Measurements from ENCODE around the gene TOPAZ1. TPM values are rescaled to one million over a fixed set of nuclear protein-coding genes. Genes with fewer than 3 reads are reported as not detected.
A peak's percentile ranks its signal among the peaks of the same experiment; 100 is the strongest.

Gene TOPAZ1
- total RNA-seq, 4 donors from 2014 or later: 0.28 TPM; not detected in 3

GRCh38 chr3:44334326-44334725, 92.6 kb downstream of the TOPAZ1 start:
- TF ChIP-seq POLR2A (IDR thresholded peaks at IDR 0.05): no peak
- TF ChIP-seq, protein P1, sequence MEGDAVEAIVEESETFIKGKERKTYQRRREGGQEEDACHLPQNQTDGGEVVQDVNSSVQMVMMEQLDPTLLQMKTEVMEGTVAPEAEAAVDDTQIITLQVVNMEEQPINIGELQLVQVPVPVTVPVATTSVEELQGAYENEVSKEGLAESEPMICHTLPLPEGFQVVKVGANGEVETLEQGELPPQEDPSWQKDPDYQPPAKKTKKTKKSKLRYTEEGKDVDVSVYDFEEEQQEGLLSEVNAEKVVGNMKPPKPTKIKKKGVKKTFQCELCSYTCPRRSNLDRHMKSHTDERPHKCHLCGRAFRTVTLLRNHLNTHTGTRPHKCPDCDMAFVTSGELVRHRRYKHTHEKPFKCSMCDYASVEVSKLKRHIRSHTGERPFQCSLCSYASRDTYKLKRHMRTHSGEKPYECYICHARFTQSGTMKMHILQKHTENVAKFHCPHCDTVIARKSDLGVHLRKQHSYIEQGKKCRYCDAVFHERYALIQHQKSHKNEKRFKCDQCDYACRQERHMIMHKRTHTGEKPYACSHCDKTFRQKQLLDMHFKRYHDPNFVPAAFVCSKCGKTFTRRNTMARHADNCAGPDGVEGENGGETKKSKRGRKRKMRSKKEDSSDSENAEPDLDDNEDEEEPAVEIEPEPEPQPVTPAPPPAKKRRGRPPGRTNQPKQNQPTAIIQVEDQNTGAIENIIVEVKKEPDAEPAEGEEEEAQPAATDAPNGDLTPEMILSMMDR (IDR thresholded peaks at IDR 0.05): no peak
- intact Hi-C loops (cut with DNase I; ENCODE audit: low total_unique reads): no loop called here
- Histone ChIP-seq H3K9me3 (no peaks in the 10 kb centered on the region), H3K36me3 (no peaks in the 10 kb centered on the region), H3K4me1 (peaks cover 0 to under 1% of the 10 kb centered on the region in 2 donors), H3K27ac (no peak overlapping the region), H3K27me3 (no peaks in the 10 kb centered on the region), H3K4me3 (no peak overlapping the region)
- DNase-seq: no peak

GRCh38 chr3:44337248-44337785, 95.6 kb downstream of the TOPAZ1 start:
- Histone ChIP-seq H3K4me3 (peak overlapping the region; percentile 68 to 89), H3K27ac (peak overlapping the region; percentile 94 to 95), H3K36me3 (no peaks in the 10 kb centered on the region), H3K9me3 (no peaks in the 10 kb centered on the region), H3K4me1 (peaks cover 0 to 4% of the 10 kb centered on the region in 2 donors), H3K27me3 (no peaks in the 10 kb centered on the region)
- DNase-seq: no peak
- intact Hi-C loops (cut with DNase I; ENCODE audit: low total_unique reads): no loop called here
- no peak for TF ChIP-seq POLR2A (IDR thresholded peaks at IDR 0.05)
- TF ChIP-seq, protein P1 (IDR thresholded peaks at IDR 0.05): no peak

- peak; percentile 95 to 97 for DNase-seq
- peaks cover 0 to 4% of the 10 kb centered on the region in 2 donors for H3K4me1 ChIP-seq
- H3K27ac ChIP-seq: peak within 1 kb of the TSS; percentile 94 to 95
- no peaks in the 10 kb centered on the region for H3K9me3 ChIP-seq
- peak within 1 kb of the TSS; percentile 68 to 89 for H3K4me3 ChIP-seq
- peak; percentile 76 to 86 for TF ChIP-seq POLR2A (IDR thresholded peaks at IDR 0.05)
- TF ChIP-seq, protein P1 (IDR thresholded peaks at IDR 0.05): peak in 1 of 4 experiments; percentile 22
- no peaks in the 10 kb centered on the region for H3K27me3 ChIP-seq
- intact Hi-C loops (cut with DNase I; ENCODE audit: low total_unique reads): no loop called here
- H3K36me3 ChIP-seq: no peaks in the 10 kb centered on the region
Measured at GRCh38 chr3:44338010-44338827, 96.5 kb downstream of the TOPAZ1 start, which contains the start of gene TCAIM. TCAIM (plus strand) TSS chr3:44338766; CDS start chr3:44354783, 16,017 bp downstream.

GRCh38 chr3:44338828-44339127, 97.1 kb downstream of the TOPAZ1 start:
- TF ChIP-seq POLR2A (IDR thresholded peaks at IDR 0.05): no peak
- TF ChIP-seq, protein P1 (IDR thresholded peaks at IDR 0.05): no peak
- Histone ChIP-seq H3K4me3 (peak overlapping the region; percentile 68 to 89), H3K4me1 (peaks cover 0 to 4% of the 10 kb centered on the region in 2 donors), H3K36me3 (no peaks in the 10 kb centered on the region), H3K27ac (peak overlapping the region; percentile 94 to 95), H3K9me3 (no peaks in the 10 kb centered on the region), H3K27me3 (no peaks in the 10 kb centered on the region)
- intact Hi-C loops (cut with DNase I; ENCODE audit: low total_unique reads): no loop called here
- DNase-seq: no peak
